GOT3 (cell line): ENCODE results near the gene PCDHB15.
"Not testable (repeated sequence)": the region's sequence is repeated elsewhere in the genome, so short reads cannot be mapped to it uniquely, and the experiment has no call there.

Source experiments
- DNase-seq: peaks from one replicate; lab custom pipeline; 2025; ENCODE audit warnings: mixed read lengths; lab: John Stamatoyannopoulos, UW

The PCDHB15 gene

GRCh38 chr5:141245250-141245717 is at the start of gene PCDHB15:
Gene PCDHB15 (plus strand): TSS chr5:141245395. CDS start chr5:141245579, 184 bp downstream.
- no peak for DNase-seq

- DNase-seq: no peak
These were observed 48.8 kb upstream of the PCDHB15 start for GRCh38 chr5:141196363-141196762.

GRCh38 chr5:141199359-141200235 is 45.6 kb upstream of the PCDHB15 start, which contains the start of gene PCDHB11:
Gene PCDHB11 (plus strand): TSS chr5:141199627. CDS start chr5:141199775, 148 bp downstream.
- DNase-seq: no peak

- not testable (repeated sequence) for DNase-seq
These were observed 44.1 kb upstream of the PCDHB15 start for GRCh38 chr5:141201126-141201525.

GRCh38 chr5:141201646-141202045 is 43.5 kb upstream of the PCDHB15 start:
- not testable (repeated sequence) for DNase-seq

GRCh38 chr5:141208478-141208877 is 36.7 kb upstream of the PCDHB15 start, which contains the start of gene PCDHB12:
Gene PCDHB12 (plus strand): TSS chr5:141208719. CDS start chr5:141208908, 189 bp downstream.
- no peak for DNase-seq

GRCh38 chr5:141210281-141210680 is 34.9 kb upstream of the PCDHB15 start:
- not testable (repeated sequence) for DNase-seq

GRCh38 chr5:141210849-141211248 is 34.3 kb upstream of the PCDHB15 start:
- DNase-seq: not testable (repeated sequence)

- DNase-seq: peak; percentile 47
These were observed 31.4 kb upstream of the PCDHB15 start, which contains the start of gene PCDHB13 for GRCh38 chr5:141213656-141214339. Gene PCDHB13 (plus strand): TSS chr5:141213919. CDS start chr5:141214124, 205 bp downstream.

GRCh38 chr5:141214583-141214982 is 30.6 kb upstream of the PCDHB15 start:
- not testable (repeated sequence) for DNase-seq

GRCh38 chr5:141215504-141215903 is 29.7 kb upstream of the PCDHB15 start:
- not testable (repeated sequence) for DNase-seq

GRCh38 chr5:141216035-141216434 is 29.2 kb upstream of the PCDHB15 start:
- not testable (repeated sequence) for DNase-seq

- no peak for DNase-seq
These were observed 21.9 kb upstream of the PCDHB15 start, which contains the start of gene PCDHB14 for GRCh38 chr5:141223112-141223783. Gene PCDHB14 (plus strand): TSS chr5:141223343. CDS start chr5:141223506, 163 bp downstream.

- DNase-seq: not testable (repeated sequence)
These were observed 20.4 kb upstream of the PCDHB15 start for GRCh38 chr5:141224844-141225243.

GRCh38 chr5:141225421-141225820 is 19.8 kb upstream of the PCDHB15 start:
- DNase-seq: not testable (repeated sequence)

GRCh38 chr5:141234109-141234667 is 11.0 kb upstream of the PCDHB15 start:
- DNase-seq: no peak

GRCh38 chr5:141235922-141236321 is 9.3 kb upstream of the PCDHB15 start:
- not testable (repeated sequence) for DNase-seq

GRCh38 chr5:141236516-141237313 is 8.5 kb upstream of the PCDHB15 start:
- DNase-seq: no peak

GRCh38 chr5:141241496-141241895 is 3.7 kb upstream of the PCDHB15 start:
- DNase-seq: no peak

GRCh38 chr5:141246971-141247370 is 1.8 kb downstream of the PCDHB15 start:
- not testable (repeated sequence) for DNase-seq
